ENCODE measurements around the gene NOL4L. TPM values are rescaled to one million over a fixed set of nuclear protein-coding genes. Genes with fewer than 3 reads are reported as not detected.

NOL4L gene
- total RNA-seq, 1 experiment from 2014 or later = 31.7 TPM

DNA sequence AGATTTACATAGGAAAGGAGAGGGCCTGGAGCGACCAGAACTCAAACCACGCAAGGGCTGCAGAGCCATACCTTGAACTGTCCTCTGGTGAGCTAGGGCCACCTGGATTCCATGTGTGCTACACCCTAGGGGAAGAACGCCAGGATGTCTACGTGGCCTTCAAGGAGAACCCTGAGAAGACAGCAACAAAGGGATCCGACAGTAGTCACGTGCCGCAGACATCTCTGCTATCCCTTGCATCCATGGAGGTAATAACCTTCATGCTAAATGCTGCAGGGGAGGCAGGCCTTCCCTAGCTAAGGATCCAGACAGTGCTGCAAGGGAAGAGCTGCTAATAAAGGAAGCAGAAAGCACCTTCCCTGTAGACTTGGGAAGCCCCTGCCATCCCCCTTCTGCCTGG, 52.9 kb downstream of the NOL4L start:
- no peak overlapping the region for H2BK120ac ChIP-seq (ENCODE audit: low read depth, low read length, poor library complexity, severe bottlenecking)
- WGBS (ENCODE audit: extremely low coverage, insufficient read length, low lambda C conversion rate) = no CpG with 5 or more reads among the region's 7 CpGs

More for the DNA sequence above, 52.9 kb downstream of the NOL4L start:
- no peak overlapping the region for H2BK12ac ChIP-seq (ENCODE audit: insufficient read length, low read depth, low read length)
- no peak overlapping the region for H3K14ac ChIP-seq (ENCODE audit: insufficient read depth, low read length)
- no peak overlapping the region for H3K9ac ChIP-seq (ENCODE audit: extremely low read depth, insufficient read length, low read length)
- H3K4me2 ChIP-seq (ENCODE audit: insufficient read depth, insufficient read length, low read length) = no peak overlapping the region
- no peak overlapping the region for H4K91ac ChIP-seq (ENCODE audit: insufficient read length, low read depth, low read length)
- no peak overlapping the region for H2AK5ac ChIP-seq (ENCODE audit: insufficient read length, low read length)
- H2AFZ ChIP-seq (ENCODE audit: low read length) = no peak overlapping the region
- no peaks in the 10 kb centered on the region for H4K20me1 ChIP-seq (ENCODE audit: control insufficient read depth, insufficient read depth, insufficient read length)
- peaks cover 4% of the 10 kb centered on the region for H3K23me2 ChIP-seq (ENCODE audit: insufficient read length, low read depth, low read length, poor library complexity, severe bottlenecking)
- H3K27ac Mint-ChIP-seq = no peak overlapping the region
- no peaks in the 10 kb centered on the region for H3K36me3 Mint-ChIP-seq (ENCODE audit: insufficient read depth in 1 of 3, low read depth in 3 of 3)
- no peak overlapping the region for H3K56ac ChIP-seq (ENCODE audit: insufficient read length, low read depth, low read length)
- H3K4me3 Mint-ChIP-seq = no peak overlapping the region
- H3K79me1 ChIP-seq (ENCODE audit: insufficient read depth, low read depth, low read length, poor library complexity, severe bottlenecking) = no peaks in the 10 kb centered on the region
- no peak overlapping the region for H3K27ac ChIP-seq (ENCODE audit: insufficient read length, low read depth, low read length)
- H3K4me1 ChIP-seq (ENCODE audit: insufficient read depth, low read length) = no peaks in the 10 kb centered on the region
- H3K9me3 Mint-ChIP-seq = no peaks in the 10 kb centered on the region; a peak in 1 of 5 replicates
- TF ChIP-seq, protein P1, sequence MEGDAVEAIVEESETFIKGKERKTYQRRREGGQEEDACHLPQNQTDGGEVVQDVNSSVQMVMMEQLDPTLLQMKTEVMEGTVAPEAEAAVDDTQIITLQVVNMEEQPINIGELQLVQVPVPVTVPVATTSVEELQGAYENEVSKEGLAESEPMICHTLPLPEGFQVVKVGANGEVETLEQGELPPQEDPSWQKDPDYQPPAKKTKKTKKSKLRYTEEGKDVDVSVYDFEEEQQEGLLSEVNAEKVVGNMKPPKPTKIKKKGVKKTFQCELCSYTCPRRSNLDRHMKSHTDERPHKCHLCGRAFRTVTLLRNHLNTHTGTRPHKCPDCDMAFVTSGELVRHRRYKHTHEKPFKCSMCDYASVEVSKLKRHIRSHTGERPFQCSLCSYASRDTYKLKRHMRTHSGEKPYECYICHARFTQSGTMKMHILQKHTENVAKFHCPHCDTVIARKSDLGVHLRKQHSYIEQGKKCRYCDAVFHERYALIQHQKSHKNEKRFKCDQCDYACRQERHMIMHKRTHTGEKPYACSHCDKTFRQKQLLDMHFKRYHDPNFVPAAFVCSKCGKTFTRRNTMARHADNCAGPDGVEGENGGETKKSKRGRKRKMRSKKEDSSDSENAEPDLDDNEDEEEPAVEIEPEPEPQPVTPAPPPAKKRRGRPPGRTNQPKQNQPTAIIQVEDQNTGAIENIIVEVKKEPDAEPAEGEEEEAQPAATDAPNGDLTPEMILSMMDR (conservative IDR thresholded peaks at IDR 0.05) = no peak
- no peak overlapping the region for H3T11ph ChIP-seq (ENCODE audit: low read length)
- no peak overlapping the region for H3K4ac ChIP-seq (ENCODE audit: low read depth, low read length)
- H3K27me3 Mint-ChIP-seq (ENCODE audit: low read depth) = peaks cover 65% of the 10 kb centered on the region
- no peak overlapping the region for H3K18ac ChIP-seq (ENCODE audit: insufficient read length, low read depth, low read length)
- H2BK20ac ChIP-seq (ENCODE audit: low read depth, low read length, poor library complexity, severe bottlenecking) = no peak overlapping the region
- no peaks in the 10 kb centered on the region for H3K79me2 ChIP-seq (ENCODE audit: insufficient read depth, low read length)
- H3K27me3 ChIP-seq (ENCODE audit: insufficient read depth, low read length) = peaks cover under 1% of the 10 kb centered on the region; the same call in 1 of the 2 replicates
- no peak overlapping the region for H3K23ac ChIP-seq (ENCODE audit: insufficient read length, low read depth, low read length)
- H2BK15ac ChIP-seq (ENCODE audit: low read depth, low read length) = no peak overlapping the region
- H4K5ac ChIP-seq (ENCODE audit: insufficient read length, low read depth, low read length) = no peak overlapping the region
- H4K8ac ChIP-seq (replicated peaks; ENCODE audit: insufficient read length, low read depth, low read length) = no peak overlapping the region
- no peak overlapping the region for H2BK5ac ChIP-seq (ENCODE audit: insufficient read length, low read length)
- peaks cover 32 to 41% of the 10 kb centered on the region in 2 experiments for H3K4me1 Mint-ChIP-seq
- no peak for DNase-seq
- H3K9me3 ChIP-seq (ENCODE audit: control insufficient read depth, low read depth, low read length) = no peaks in the 10 kb centered on the region
